WTC11 (cell line): ENCODE measurements around the gene MAGEA6. TPM values are rescaled to one million over a fixed set of nuclear protein-coding genes. Genes with fewer than 3 reads are reported as not detected.
"Not testable (repeated sequence)": the region's sequence is repeated elsewhere in the genome, so short reads cannot be mapped to it uniquely, and the experiment has no call there.

ENCODE experiments used
- ATAC-seq: fragments of 200-7000 bp; cut with Tn5 transposase; 2 replicates; pipeline ENCODE4 v1.10.0; 2021; ENCODE audit warnings: mild to moderate bottlenecking, moderate library complexity
- CTCF ChIA-PET: fragments of 300-600 bp; sonication (Branson Sonifier 250); formaldehyde crosslinking; loops from one replicate; lab custom pipeline; 2021; ENCODE audit warnings: antibody characterized with exemption; lab: Charles Lee
- POLR2A ChIA-PET: fragments of 350-600 bp; sonication (Branson Sonifier 250); formaldehyde crosslinking; loops from one replicate; lab custom pipeline; 2021; ENCODE audit warnings: antibody characterized with exemption; lab: Charles Lee
- DNase-seq: peaks from one replicate; pipeline ENCODE4 v3.0.0; 2021; ENCODE audit warnings: low spot score
- H3K27ac Mint-ChIP-seq: 2 replicates; pipeline ENCODE4 v1.8.0; 2021; ENCODE audit warnings: mixed read lengths
- H3K27me3 Mint-ChIP-seq: 2 replicates; pipeline ENCODE4 v1.8.0; 2021; ENCODE audit warnings: low read depth, mild to moderate bottlenecking, moderate library complexity, mixed read lengths
- H3K36me3 Mint-ChIP-seq: 2 replicates; pipeline ENCODE4 v1.8.0; 2021; ENCODE audit warnings: mixed read lengths
- H3K4me1 Mint-ChIP-seq: 2 replicates; pipeline ENCODE4 v1.8.0; 2022; ENCODE audit warnings: mixed read lengths
- H3K4me3 Mint-ChIP-seq: 2 replicates; pipeline ENCODE4 v1.8.0; 2021; ENCODE audit warnings: mild to moderate bottlenecking, moderate library complexity, mixed read lengths
- H3K9me3 Mint-ChIP-seq: 2 replicates; pipeline ENCODE4 v1.8.0; 2021; ENCODE audit warnings: mixed read lengths
- AR ChIP-seq: fragments of 250-450 bp; sonication (Bioruptor Pico); IDR thresholded peaks from 2 replicates; pipeline ENCODE4 v1.9.0; 2021; ENCODE audit warnings: mild to moderate bottlenecking
- ATF3 ChIP-seq: sonication (generic); formaldehyde crosslinking; conservative IDR thresholded peaks from 2 replicates; pipeline ENCODE4 v1.8.1; 2022; ENCODE audit warnings: mild to moderate bottlenecking, missing genetic modification reagents
- CBFB ChIP-seq: sonication (generic); formaldehyde crosslinking; IDR thresholded peaks from 2 replicates; pipeline ENCODE4 v1.8.1; 2022; ENCODE audit warnings: mild to moderate bottlenecking, low read depth, missing genetic modification reagents
- E2F1 ChIP-seq: sonication (generic); formaldehyde crosslinking; IDR thresholded peaks from 2 replicates; pipeline ENCODE4 v1.8.0; 2022; ENCODE audit warnings: mild to moderate bottlenecking, missing genetic modification reagents
- ESRRA ChIP-seq: sonication (generic); formaldehyde crosslinking; IDR thresholded peaks from 2 replicates; pipeline ENCODE4 v1.8.1; 2022; ENCODE audit warnings: mild to moderate bottlenecking, missing genetic modification reagents, borderline replicate concordance
- MXD4 ChIP-seq: fragments of 250-450 bp; sonication (Bioruptor Pico); IDR thresholded peaks from 2 replicates; pipeline ENCODE4 v1.8.0; 2021; ENCODE audit warnings: mild to moderate bottlenecking, moderate library complexity, borderline replicate concordance
- STAT6 ChIP-seq: sonication (generic); formaldehyde crosslinking; conservative IDR thresholded peaks from 2 replicates; pipeline ENCODE4 v1.8.1; 2023; ENCODE audit warnings: mild to moderate bottlenecking, low read depth, missing genetic modification reagents, moderate library complexity
- TCF7 ChIP-seq: sonication (generic); formaldehyde crosslinking; IDR thresholded peaks from 2 replicates; pipeline ENCODE4 v1.8.0; 2022; ENCODE audit warnings: mild to moderate bottlenecking, low read depth, missing genetic modification reagents, moderate library complexity
- USF1 ChIP-seq: sonication (generic); formaldehyde crosslinking; IDR thresholded peaks from 2 replicates; pipeline ENCODE4 v1.8.0; 2022; ENCODE audit warnings: mild to moderate bottlenecking, missing genetic modification reagents
- ZNF121 ChIP-seq: sonication (generic); formaldehyde crosslinking; IDR thresholded peaks from 2 replicates; pipeline ENCODE4 v1.8.0; 2023; ENCODE audit warnings: missing genetic modification reagents
- ZNF532 ChIP-seq: fragments of 250-450 bp; sonication (Bioruptor Pico); IDR thresholded peaks from 2 replicates; pipeline ENCODE4 v1.9.0; 2021; ENCODE audit warnings: mild to moderate bottlenecking, borderline replicate concordance
- total RNA-seq: library from RNA; stranded (reverse); gene quantifications from 3 replicates; pipeline ENCODE4 v1.2.3, GENCODE V29; 2021

Gene MAGEA6
- total RNA-seq, 1 experiment from 2014 or later: 1.0 TPM

- H3K9me3 Mint-ChIP-seq, H3K4me3 Mint-ChIP-seq, H3K27ac Mint-ChIP-seq, DNase-seq, ATAC-seq, H3K36me3 Mint-ChIP-seq, H3K4me1 Mint-ChIP-seq, POLR2A ChIA-PET: not testable (repeated sequence)
- peaks cover 14% of the 10 kb centered on the region for H3K27me3 Mint-ChIP-seq
- CTCF ChIA-PET: interaction anchor here (0.6 kb wide), 1 partner anchor 596 kb away, joined by 4 read pairs; no protein-coding TSS in a partner anchor
Measured at GRCh38 chrX:152734143-152734858, 35.2 kb downstream of the MAGEA6 start.

- TF ChIP-seq TCF7: no peak
- TF ChIP-seq AR (CRISPR knock-in tag): no peak
- TF ChIP-seq STAT6 (CRISPR knock-in tag): no peak
- TF ChIP-seq ATF3 (CRISPR knock-in tag): no peak
- no peak for TF ChIP-seq ESRRA (CRISPR knock-in tag)
- no peak for TF ChIP-seq E2F1 (CRISPR knock-in tag)
- TF ChIP-seq ZNF121 (CRISPR knock-in tag): no peak
- TF ChIP-seq CBFB (CRISPR knock-in tag): no peak
- TF ChIP-seq ZNF532 (CRISPR knock-in tag): no peak
- no peak for TF ChIP-seq MXD4 (CRISPR knock-in tag)
- TF ChIP-seq USF1 (CRISPR knock-in tag): no peak
- TF ChIP-seq, all 79 proteins: peak for 0
- no peaks in the 10 kb centered on the region for H3K4me1 Mint-ChIP-seq
- H3K36me3 Mint-ChIP-seq: no peaks in the 10 kb centered on the region
- H3K27ac Mint-ChIP-seq: no peak within 1 kb of the TSS
- H3K9me3 Mint-ChIP-seq: no peaks in the 10 kb centered on the region
- no peak for DNase-seq
- H3K4me3 Mint-ChIP-seq: no peak within 1 kb of the TSS
- H3K27me3 Mint-ChIP-seq: peaks cover 14% of the 10 kb centered on the region
- ChIA-PET CTCF (no interaction called here), POLR2A (no interaction called here)
- no peak for ATAC-seq
Measured at GRCh38 chrX:152733261-152733975, 36.1 kb downstream of the MAGEA6 start, which contains the start of the genes CSAG1 and MAGEA12. Gene CSAG1, minus strand, starts transcription at chrX:152733721. Its CDS starts 1,261 bp downstream, at chrX:152732460. Gene MAGEA12, plus strand, starts transcription at chrX:152733757. Its CDS starts 2,405 bp downstream, at chrX:152736162.
